HepG2 (cell line): Measurements from ENCODE around the gene MLST8. TPM values are rescaled to one million over a fixed set of nuclear protein-coding genes. Genes with fewer than 3 reads are reported as not detected.
A peak's percentile ranks its signal among the peaks of the same experiment; 100 is the strongest.

Experiments used
- CEBPG ChIP-seq: IDR thresholded peaks from 2 replicates; pipeline ENCODE4 v1.6.1; 2016
- HOXA3 ChIP-seq: sonication (generic); formaldehyde crosslinking; IDR thresholded peaks from 2 replicates; pipeline ENCODE4 v1.5.0; 2020; ENCODE audit warnings: missing genetic modification reagents
- IRF2 ChIP-seq: IDR thresholded peaks from 2 replicates; pipeline ENCODE4 v1.6.1; 2018; ENCODE audit warnings: missing genetic modification reagents, missing compliant biosample characterization
- MEF2D ChIP-seq: sonication (generic); formaldehyde crosslinking; IDR thresholded peaks from 2 replicates; pipeline ENCODE4 v1.5.1; 2020; ENCODE audit warnings: mild to moderate bottlenecking, missing genetic modification reagents
- MNT ChIP-seq: fragments of 450-650 bp; IDR thresholded peaks from 2 replicates; pipeline ENCODE4 v1.6.1; 2016
- POLR2AphosphoS2 ChIP-seq: IDR thresholded peaks from 2 replicates; pipeline ENCODE4 v1.6.1; 2011; ENCODE audit warnings: low read depth, low read length, improper control_type of control experiment
- SMAD1 ChIP-seq: sonication (generic); formaldehyde crosslinking; IDR thresholded peaks from 2 replicates; pipeline ENCODE4 v1.4.0; 2020; ENCODE audit warnings: missing genetic modification reagents, low read depth, mild to moderate bottlenecking, borderline replicate concordance
- TEAD3 ChIP-seq: optimal IDR thresholded peaks from 2 replicates; pipeline ENCODE3; 2016; ENCODE audit warnings: borderline replicate concordance
- ZNF18 ChIP-seq: sonication (generic); formaldehyde crosslinking; IDR thresholded peaks from 2 replicates; pipeline ENCODE4 v1.8.0; 2022; ENCODE audit warnings: mild to moderate bottlenecking, missing genetic modification reagents; ENCODE audit not compliant: insufficient replicate concordance
- ZNF280B ChIP-seq: sonication (generic); formaldehyde crosslinking; IDR thresholded peaks from 2 replicates; pipeline ENCODE4 v1.5.0; 2020; ENCODE audit warnings: missing genetic modification reagents, mild to moderate bottlenecking, borderline replicate concordance
- ZNF333 ChIP-seq: sonication (generic); formaldehyde crosslinking; IDR thresholded peaks from 2 replicates; pipeline ENCODE4 v1.4.0; 2020; ENCODE audit warnings: mild to moderate bottlenecking, missing genetic modification reagents, borderline replicate concordance
- ZNF513 ChIP-seq: sonication (generic); formaldehyde crosslinking; conservative IDR thresholded peaks from 2 replicates; pipeline ENCODE4 v1.5.0; 2020; ENCODE audit warnings: missing genetic modification reagents
- ZSCAN20 ChIP-seq: sonication (generic); formaldehyde crosslinking; IDR thresholded peaks from 2 replicates; pipeline ENCODE4 v1.4.0; 2020; ENCODE audit warnings: missing genetic modification reagents, mild to moderate bottlenecking, borderline replicate concordance
- polyA plus RNA-seq, 8 experiments: library from polyadenylated mRNA; depleted of rRNA in 3 of 8; stranded (reverse) in 7 of 8; unstranded in 1 of 8; fragments of >200 nt; fragmentation: Illumina TruSeq in 4 of 8; extraction: Trizol in 4 of 8; gene quantifications; 2 replicates each; pipeline versions ENCODE4 v1.2.1 to v1.2.3, GENCODE V29; 2011 to 2016; ENCODE audit warnings: low read depth in 4 of 8, missing spikeins in 1 of 8, mixed read lengths in 1 of 8; ENCODE audit not compliant: insufficient read depth in 1 of 8
- total RNA-seq, 5 experiments: library from RNA; depleted of rRNA; stranded (reverse); fragments of >200 nt; fragmentation: Illumina TruSeq; extraction: Trizol; gene quantifications; 2 replicates each; pipeline ENCODE4 v1.2.3, GENCODE V29; 2016; ENCODE audit warnings: low read depth in 1 of 5

The MLST8 gene
- total and polyA plus RNA-seq, 2 of the 13 experiments (the other 11 are each of a cell fraction or from before 2014, with no cell fraction given) = 30.8 to 72.7 TPM

- TF ChIP-seq CEBPG (peak; percentile 51; the same call in 1 of the 2 replicates), ZNF333 (CRISPR knock-in tag) (no peak), TEAD3 (CRISPR knock-in tag) (peak; percentile 50), POLR2AphosphoS2 (no peak), MEF2D (CRISPR knock-in tag) (no peak), ZNF513 (CRISPR knock-in tag) (no peak), ZSCAN20 (CRISPR knock-in tag) (no peak), SMAD1 (CRISPR knock-in tag) (no peak), ZNF280B (no peak), HOXA3 (CRISPR knock-in tag) (peak; percentile 10; the same call in 1 of the 2 replicates), IRF2 (no peak), ZNF18 (CRISPR knock-in tag) (no peak), MNT (no peak)
- TF ChIP-seq, all 625 proteins: peak for 4
Observed at GRCh38 chr16:2166263-2167067, 38.8 kb upstream of the MLST8 start (continued).
